GM12878 (cell line): ENCODE data around the gene FITM1. TPM values are rescaled to one million over a fixed set of nuclear protein-coding genes. Genes with fewer than 3 reads are reported as not detected.

ENCODE experiments used
- ATAC-seq: fragments of 200-7000 bp; cut with Tn5 transposase; 3 replicates; pipeline ENCODE4 v1.9.1; 2020; ENCODE audit warnings: mild to moderate bottlenecking, moderate library complexity
- BruUV-seq: library from RNA; stranded (reverse); fragments of 400-500 nt; replicated peaks from 2 replicates; lab custom pipeline; 2021; lab: Mats Ljungman, UMichigan
- CTCF ChIA-PET: fragments of 300-600 bp; sonication (Branson Sonifier 250); formaldehyde crosslinking; extraction: SDS; loops from one replicate; lab custom pipeline; 2021; ENCODE audit warnings: inconsistent platforms; lab: Yijun Ruan, JAX
- POLR2A ChIA-PET: fragments of 350-600 bp; formaldehyde crosslinking; extraction: SDS; loops from one replicate; lab custom pipeline; 2021; ENCODE audit warnings: inconsistent platforms; lab: Charles Lee
- RAD21 ChIA-PET: fragments of 300-600 bp; sonication (Branson Sonifier 250); formaldehyde crosslinking; loops from one replicate; lab custom pipeline; 2023; ENCODE audit warnings: antibody characterized with exemption; ENCODE audit not compliant: unreplicated experiment; lab: Charles Lee
- SMC1A ChIA-PET: fragments of 300-600 bp; sonication (Branson Sonifier 250); formaldehyde crosslinking; loops from one replicate; lab custom pipeline; 2023; ENCODE audit not compliant: unreplicated experiment, uncharacterized antibody; lab: Charles Lee
- DNase-seq: peaks from one replicate; pipeline ENCODE4 v3.0.0-alpha.2; 2011; ENCODE audit warnings: low read depth, low spot score
- FAIRE-seq: peaks from 3 replicates; lab custom pipeline; 2011; peaks lifted over from hg19 to GRCh38; lab: Jason Lieb, UNC
- H2AFZ ChIP-seq: 2 replicates; pipeline ENCODE4 v1.6.0; 2011; ENCODE audit warnings: low read depth, low read length, control low read depth; ENCODE audit not compliant: control insufficient read depth
- H3K27ac ChIP-seq: 2 replicates; pipeline ENCODE4 v1.5.1; 2011; ENCODE audit warnings: control low read depth; ENCODE audit not compliant: control insufficient read depth, insufficient read depth
- H3K27me3 ChIP-seq, 2 experiments: replicated peaks in 1 of 2; 2 replicates each; pipeline versions ENCODE4 v1.6.0 to v1.6.1; 2011; ENCODE audit warnings: low read length in 1 of 2; ENCODE audit not compliant: control insufficient read depth in 2 of 2, insufficient read depth in 2 of 2
- H3K36me3 ChIP-seq, 2 experiments: 2 replicates each; pipeline ENCODE4 v1.5.1; 2011; ENCODE audit warnings: low read length in 1 of 2; ENCODE audit not compliant: control insufficient read depth in 2 of 2, insufficient read depth in 2 of 2
- H3K4me1 ChIP-seq: 2 replicates; pipeline ENCODE4 v1.6.1; 2011; ENCODE audit warnings: mild to moderate bottlenecking, low read length, moderate library complexity, mixed read lengths; ENCODE audit not compliant: control insufficient read depth, insufficient read depth
- H3K4me2 ChIP-seq: 2 replicates; pipeline ENCODE4 v1.6.0; 2011; ENCODE audit warnings: control low read depth; ENCODE audit not compliant: control insufficient read depth, insufficient read depth
- H3K4me3 ChIP-seq: fragments of 200-600 bp; sonication (generic); 2 replicates; pipeline ENCODE4 v1.5.1; 2016
- H3K79me2 ChIP-seq: 2 replicates; pipeline ENCODE4 v1.6.0; 2011; ENCODE audit warnings: low read length; ENCODE audit not compliant: control insufficient read depth, insufficient read depth
- H3K9ac ChIP-seq: 2 replicates; pipeline ENCODE4 v1.8.0; 2011; ENCODE audit warnings: low read length, control low read depth, mixed read lengths; ENCODE audit not compliant: control insufficient read depth, insufficient read depth
- H3K9me3 ChIP-seq: replicated peaks from 3 replicates; pipeline ENCODE4 v1.5.1; 2011; ENCODE audit warnings: mild to moderate bottlenecking, low read length; ENCODE audit not compliant: control insufficient read depth, insufficient read depth
- H4K20me1 ChIP-seq: 2 replicates; pipeline ENCODE4 v1.6.0; 2011; ENCODE audit not compliant: control insufficient read depth, insufficient read depth
- BCLAF1 ChIP-seq: fragments of 450-650 bp; IDR thresholded peaks from 2 replicates; pipeline ENCODE4 v1.6.1; 2017; ENCODE audit warnings: antibody characterized with exemption, mild to moderate bottlenecking, moderate library complexity
- CREM ChIP-seq: IDR thresholded peaks from 2 replicates; pipeline ENCODE4 v1.6.1; 2014; ENCODE audit warnings: antibody characterized with exemption, low read depth
- LARP7 ChIP-seq: fragments of 450-650 bp; IDR thresholded peaks from 2 replicates; pipeline ENCODE4 v1.6.1; 2017; ENCODE audit warnings: mild to moderate bottlenecking
- NFIC ChIP-seq: IDR thresholded peaks from 2 replicates; pipeline ENCODE4 v1.6.1; 2012; ENCODE audit warnings: low read depth, mild to moderate bottlenecking, inconsistent platforms, low read length, moderate library complexity
- POLR2AphosphoS5 ChIP-seq: IDR thresholded peaks from 2 replicates; pipeline ENCODE4 v1.6.1; 2011; ENCODE audit warnings: mild to moderate bottlenecking, low read length, inconsistent platforms
- TAF1 ChIP-seq: IDR thresholded peaks from 2 replicates; pipeline ENCODE4 v1.6.1; 2011; ENCODE audit warnings: mild to moderate bottlenecking, low read depth, low read length, borderline replicate concordance
- ZBTB4 ChIP-seq: fragments of 450-650 bp; formaldehyde crosslinking; IDR thresholded peaks from 2 replicates; pipeline ENCODE4 v1.4.0; 2022; ENCODE audit warnings: mild to moderate bottlenecking, moderate library complexity
- WGBS: methylation state at CpG from one replicate; pipeline ENCODE4 v1.1.6; 2016; ENCODE audit warnings: low lambda C conversion rate; ENCODE audit not compliant: insufficient replicate concordance, insufficient coverage; ENCODE audit errors: missing lambda C conversion rate; 5-methylcytosine and 5-hydroxymethylcytosine counted together
- in situ Hi-C: fragments of 300-500 bp; cut with MboI; formaldehyde crosslinking; loops from 9 replicates; pipeline ENCODE4 v1.14.3; 2018; ENCODE audit warnings: mixed read lengths
- intact Hi-C: fragments of 100-400 bp; cut with micrococcal nuclease; formaldehyde crosslinking; loops from one replicate; pipeline ENCODE4 v1.14.2; 2022; ENCODE audit not compliant: unreplicated experiment
- polyA plus RNA-seq, 11 experiments: library from polyadenylated mRNA; depleted of rRNA in 4 of 11; unstranded in 6 of 11; stranded (reverse) in 5 of 11; fragments of >200 nt; fragmentation: Nextera tagmentation in 4 of 11; fragmentation: Illumina TruSeq in 1 of 11; extraction: Ambion mirVana in 4 of 11; extraction: Trizol in 1 of 11; gene quantifications; 1 replicate in 1 of 11; 2 replicates in 10 of 11; pipeline versions ENCODE4 v1.2.1 to v1.2.3, GENCODE V29; 2011 to 2016; ENCODE audit warnings: inconsistent platforms in 2 of 11, missing spikeins in 2 of 11, low read depth in 1 of 11
- total RNA-seq, 4 experiments: library from RNA; depleted of rRNA in 3 of 4; stranded (reverse); fragments of >200 nt in 3 of 4; fragmentation: Illumina TruSeq in 1 of 4; extraction: Trizol in 1 of 4; gene quantifications; 2 replicates each; pipeline versions ENCODE4 v1.2.1 to v1.2.3, GENCODE V29; 2013 to 2021

The FITM1 gene
- total and polyA plus RNA-seq, 10 of the 15 experiments (the other 5 are each of a cell fraction or from before 2014, with no cell fraction given) = 0.11 to 1.9 (median 0.45) TPM; not detected in 2

- TF ChIP-seq CREM = no peak
- TF ChIP-seq ZBTB4 = no peak
- TF ChIP-seq, all 136 proteins: peak for 5
These were observed 17.4 kb downstream of the FITM1 start (continued) for GRCh38 chr14:24147761-24148428.

- TF ChIP-seq BCLAF1 (no peak), NFIC (no peak), TAF1 (no peak), LARP7 (no peak), POLR2AphosphoS5 (peak; percentile 32; the same call in 1 of the 2 replicates)
- TF ChIP-seq, all 136 proteins: peak for 1
- intact Hi-C loops (loop anchor here (5.0 kb wide), 1 partner anchor 148 kb away; the partner anchor contains the start of genes DHRS1 and NOP9), in situ Hi-C loops (no loop called here)
- peak overlapping the region; percentile 82; the same call in 1 of the 2 replicates for H3K4me3 ChIP-seq
- no peak overlapping the region for H3K9ac ChIP-seq
- H3K79me2 ChIP-seq = peaks cover 49% of the 10 kb centered on the region
- H3K4me2 ChIP-seq = peak overlapping the region; percentile 23; the same call in 1 of the 2 replicates
- ChIA-PET RAD21 (interaction anchor here (0.8 to 3.8 kb wide), 4 partner anchors 12 to 35 kb away, joined by 3 to 37 read pairs (median 3); partner anchors contain the start of genes DCAF11, IRF9, NRL and PSME1), CTCF (interaction anchor here (1.1 to 8.2 kb wide), 4 partner anchors 9 to 92 kb away, joined by 3 to 63 read pairs (median 6); partner anchors contain the start of gene IRF9), SMC1A (interaction anchor here (1.0 to 4.8 kb wide), 7 partner anchors 12 to 63 kb away, joined by 3 to 54 read pairs (median 7); partner anchors contain the start of genes DCAF11, IRF9 and NRL), POLR2A (interaction anchor here (0.6 to 5.8 kb wide), 7 partner anchors 8 to 1087 kb away, joined by 3 to 99 read pairs (median 21); partner anchors contain the start of genes DCAF11, EMC9, IRF9 and NRL)
- H3K27ac ChIP-seq = no peak overlapping the region
- 96% methylated on average over 3 of the region's 3 CpGs for WGBS
- peaks cover 4% of the 10 kb centered on the region; the same call in 1 of the 2 replicates for H3K4me1 ChIP-seq
- no peaks in the 10 kb centered on the region for H3K27me3 ChIP-seq
- H2AFZ ChIP-seq = no peak overlapping the region
- FAIRE-seq (no peak), ATAC-seq (no peak), DNase-seq (no peak)
- peaks cover 18 to 24% of the 10 kb centered on the region in 2 experiments; a peak in 3 of 4 replicates for H3K36me3 ChIP-seq
- no peaks in the 10 kb centered on the region; the same call in 2 of the 3 replicates for H3K9me3 ChIP-seq
- BruUV-seq = no TSS peak
- no peaks in the 10 kb centered on the region for H4K20me1 ChIP-seq
These were observed 19.0 kb downstream of the FITM1 start for GRCh38 chr14:24149302-24149969.
